Pancreas (tissue), 10 donors: Measurements from ENCODE around the gene CACNA1C. TPM values are rescaled to one million over a fixed set of nuclear protein-coding genes. Genes with fewer than 3 reads are reported as not detected.

Experiments
- ATAC-seq, 4 donors: fragments of 200-7000 bp; cut with Tn5 transposase; one replicate each; pipeline versions ENCODE4 v1.8.0 to v1.9.1; 2020; ENCODE audit warnings: mild to moderate bottlenecking in 4 of 4, moderate library complexity in 4 of 4
- DNase-seq, 6 donors: peaks; one replicate each; pipeline ENCODE4 v3.0.0-alpha.2; 2020
- FAIRE-seq: peaks from 2 replicates; lab custom pipeline; 2012; peaks lifted over from hg19 to GRCh38; lab: Jason Lieb, UNC
- H3K27ac ChIP-seq, 4 donors: fragments of 200-600 bp; sonication (generic); 1 replicate in 3 of 4; 2 replicates in 1 of 4; pipeline versions ENCODE4 v1.5.0 to v1.8.0; 2020
- H3K27me3 ChIP-seq, 4 donors: fragments of 200-600 bp; one replicate each; pipeline ENCODE4 v1.8.0; 2021
- H3K36me3 ChIP-seq, 3 donors: fragments of 200-600 bp; sonication (generic) in 1 of 3; one replicate each; pipeline versions ENCODE4 v1.5.0 to v1.8.0; 2020 to 2021
- H3K4me1 ChIP-seq, 3 donors: fragments of 200-600 bp; one replicate each; pipeline ENCODE4 v1.8.0; 2021
- H3K4me3 ChIP-seq, 4 donors: fragments of 200-600 bp; sonication (generic) in 2 of 4; one replicate each; pipeline versions ENCODE4 v1.5.0 to v1.8.0; 2020 to 2021
- H3K9me3 ChIP-seq, 4 donors: fragments of 200-600 bp; one replicate each; pipeline ENCODE4 v1.8.0; 2021
- WGBS, 2 donors: extraction: QIAGEN DNeasy Blood & Tissue Kit; methylation state at CpG; one replicate each; pipeline ENCODE4 v1.1.7; 2013; 5-methylcytosine and 5-hydroxymethylcytosine counted together
- intact Hi-C, 3 donors: fragments of 100-400 bp; cut with DNase I; formaldehyde crosslinking; loops; one replicate each; pipeline versions ENCODE4 v1.11.1 to v1.14.2; 2022
- polyA plus RNA-seq, 2 donors: library from polyadenylated mRNA; stranded (reverse); fragments of 200-250 nt; gene quantifications; one replicate each; pipeline ENCODE4 v1.2.3, GENCODE V29; 2013
- total RNA-seq, 6 donors: library from RNA; stranded (reverse); fragmentation: NEBNext Ultra II Directional in 4 of 6; extraction: Animal tissue kit (Norgen Biotek cat#: 25700) in 4 of 6; gene quantifications; one replicate each; pipeline versions ENCODE4 v1.2.1 to v1.2.4, GENCODE V29; 2021 to 2023
- TF ChIP-seq, protein P1 (sequence below), 4 donors: fragments of 200-600 bp; sonication (generic) in 3 of 4; IDR thresholded peaks; one replicate each; pipeline versions ENCODE4 v1.5.0 to v1.8.0; 2021; ENCODE audit warnings: antibody characterized with exemption in 4 of 4
- donor health status: healthy with polysubstance abuse.
- donor health status: DM: no; HTN: no; CAD: no; lungs with moderate emphysema.
- donor health status: DM: no; HTN: no; CAD: no.
- donor health status: control.
- donor health status: control.
- donor health status: Bipolar disorder and iron deficiency.
- donor health status: DM: yes; HTN: yes; CAD: no.
- donor health status: DM: no; HTN: no; CAD: no.
- donor health status: DM: no; HTN: no; CAD: no.
- donor health status: DM: yes; HTN: yes; CAD: no.

Gene CACNA1C
- total and polyA plus RNA-seq, 8 donors = 1.2 to 3.8 (median 2.3) TPM

GRCh38 chr12:2214411-2214810 lies 161.6 kb downstream of the CACNA1C start:
- H3K36me3 ChIP-seq = no peaks in the 10 kb centered on the region
- TF ChIP-seq, protein P1, sequence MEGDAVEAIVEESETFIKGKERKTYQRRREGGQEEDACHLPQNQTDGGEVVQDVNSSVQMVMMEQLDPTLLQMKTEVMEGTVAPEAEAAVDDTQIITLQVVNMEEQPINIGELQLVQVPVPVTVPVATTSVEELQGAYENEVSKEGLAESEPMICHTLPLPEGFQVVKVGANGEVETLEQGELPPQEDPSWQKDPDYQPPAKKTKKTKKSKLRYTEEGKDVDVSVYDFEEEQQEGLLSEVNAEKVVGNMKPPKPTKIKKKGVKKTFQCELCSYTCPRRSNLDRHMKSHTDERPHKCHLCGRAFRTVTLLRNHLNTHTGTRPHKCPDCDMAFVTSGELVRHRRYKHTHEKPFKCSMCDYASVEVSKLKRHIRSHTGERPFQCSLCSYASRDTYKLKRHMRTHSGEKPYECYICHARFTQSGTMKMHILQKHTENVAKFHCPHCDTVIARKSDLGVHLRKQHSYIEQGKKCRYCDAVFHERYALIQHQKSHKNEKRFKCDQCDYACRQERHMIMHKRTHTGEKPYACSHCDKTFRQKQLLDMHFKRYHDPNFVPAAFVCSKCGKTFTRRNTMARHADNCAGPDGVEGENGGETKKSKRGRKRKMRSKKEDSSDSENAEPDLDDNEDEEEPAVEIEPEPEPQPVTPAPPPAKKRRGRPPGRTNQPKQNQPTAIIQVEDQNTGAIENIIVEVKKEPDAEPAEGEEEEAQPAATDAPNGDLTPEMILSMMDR (IDR thresholded peaks at IDR 0.05) = no peak
- intact Hi-C loops = no loop called here
- FAIRE-seq (no peak), DNase-seq (no peak), ATAC-seq (no peak)
- H3K27me3 ChIP-seq = no peaks in the 10 kb centered on the region
- 50 to 55% methylated on average over 8 of the region's 8 CpGs for WGBS, 2 donors
- no peak overlapping the region for H3K4me3 ChIP-seq
- H3K4me1 ChIP-seq = no peaks in the 10 kb centered on the region
- H3K27ac ChIP-seq = no peak overlapping the region
- no peaks in the 10 kb centered on the region for H3K9me3 ChIP-seq

DNA sequence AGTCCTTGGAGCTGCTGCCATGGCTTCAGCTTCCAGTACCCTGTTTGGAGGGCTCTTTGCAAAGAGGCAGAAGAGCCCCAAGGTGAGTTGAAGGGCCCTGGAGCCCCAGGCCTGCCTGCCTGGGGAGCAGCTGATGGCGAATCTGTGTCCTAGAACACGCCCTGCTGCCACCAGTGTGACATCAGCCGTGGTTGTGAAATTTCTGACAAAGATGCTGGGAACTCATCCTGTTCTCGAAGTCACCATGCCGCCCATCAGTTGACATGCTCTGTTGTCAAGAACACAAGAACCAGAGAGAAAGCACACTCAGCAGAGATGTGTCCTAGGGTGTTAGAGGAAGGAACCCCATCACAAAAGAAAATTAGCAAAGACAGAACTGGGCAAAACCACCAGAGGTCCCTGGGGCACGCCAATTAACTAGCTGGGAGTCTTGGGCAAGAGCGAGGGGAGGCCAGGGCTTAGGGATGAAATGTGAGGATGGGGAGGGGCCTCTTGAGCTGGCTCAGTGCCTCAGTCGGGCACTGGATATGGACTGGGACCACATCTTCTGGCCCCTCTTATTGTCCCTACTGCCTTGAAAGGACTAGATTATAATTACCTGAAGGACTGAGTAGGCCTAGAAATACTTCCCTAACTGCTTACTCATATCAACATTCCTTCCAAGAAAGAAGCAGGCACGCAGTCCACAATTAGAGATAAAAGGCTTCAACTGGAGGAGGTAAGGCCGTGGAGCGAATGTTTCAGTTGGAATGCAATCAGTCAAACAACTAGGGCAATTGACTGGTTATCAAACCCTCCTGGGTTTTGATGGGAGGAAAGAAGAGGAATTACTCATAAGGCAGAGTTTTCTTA lies 163.1 kb downstream of the CACNA1C start:
- Histone ChIP-seq H3K4me3 (no peak overlapping the region), H3K9me3 (no peaks in the 10 kb centered on the region), H3K36me3 (no peaks in the 10 kb centered on the region), H3K27ac (no peak overlapping the region), H3K4me1 (no peaks in the 10 kb centered on the region), H3K27me3 (no peaks in the 10 kb centered on the region)
- DNase-seq = no peak
- TF ChIP-seq, protein P1 (IDR thresholded peaks at IDR 0.05) = no peak
- intact Hi-C loops = no loop called here
- 90 to 94% methylated on average over 11 of the region's 11 CpGs for WGBS, 2 donors
- no peak for ATAC-seq
- FAIRE-seq = no peak

DNA sequence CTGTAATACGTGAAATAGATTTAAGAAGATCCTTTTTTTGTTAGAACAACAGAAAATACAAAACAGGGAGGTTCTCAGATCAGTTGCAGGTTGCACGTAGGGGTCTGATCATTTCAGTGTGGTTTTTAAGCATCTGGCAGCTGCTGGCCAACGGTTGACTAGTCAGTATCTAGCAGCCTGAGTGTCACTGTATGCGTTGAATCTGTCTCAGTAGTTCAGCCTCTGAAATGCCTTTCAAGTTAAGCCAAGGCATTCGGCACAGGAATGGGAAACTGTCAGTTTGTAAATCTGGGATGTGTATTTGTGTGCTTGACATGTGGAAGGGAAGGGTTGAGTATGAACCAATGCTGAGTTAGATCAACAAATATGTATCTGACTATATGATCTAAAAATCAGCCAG lies 165.9 kb downstream of the CACNA1C start:
- Histone ChIP-seq H3K27me3 (no peaks in the 10 kb centered on the region), H3K9me3 (no peaks in the 10 kb centered on the region), H3K27ac (no peak overlapping the region), H3K4me1 (no peaks in the 10 kb centered on the region), H3K36me3 (no peaks in the 10 kb centered on the region), H3K4me3 (no peak overlapping the region)
- WGBS, 2 donors = 54 to 68% methylated on average over 5 of the region's 5 CpGs
- DNase-seq (no peak), FAIRE-seq (no peak), ATAC-seq (no peak)
- intact Hi-C loops = no loop called here
- TF ChIP-seq, protein P1 (IDR thresholded peaks at IDR 0.05) = no peak

GRCh38 chr12:2221030-2221621 lies 168.3 kb downstream of the CACNA1C start:
- Histone ChIP-seq H3K9me3 (no peaks in the 10 kb centered on the region), H3K27me3 (no peaks in the 10 kb centered on the region), H3K27ac (no peak overlapping the region), H3K36me3 (no peaks in the 10 kb centered on the region), H3K4me1 (no peaks in the 10 kb centered on the region), H3K4me3 (no peak overlapping the region)
- no peak for FAIRE-seq
- ATAC-seq = no peak
- DNase-seq = no peak
- WGBS, 2 donors = 74 to 86% methylated on average over 4 of the region's 4 CpGs
- TF ChIP-seq, protein P1 (IDR thresholded peaks at IDR 0.05) = no peak
- intact Hi-C loops = no loop called here

- ATAC-seq (no peak), FAIRE-seq (no peak), DNase-seq (no peak)
- TF ChIP-seq, protein P1 (IDR thresholded peaks at IDR 0.05) = no peak
- Histone ChIP-seq H3K9me3 (no peaks in the 10 kb centered on the region), H3K36me3 (no peaks in the 10 kb centered on the region), H3K27ac (no peak overlapping the region), H3K27me3 (no peaks in the 10 kb centered on the region), H3K4me1 (no peaks in the 10 kb centered on the region), H3K4me3 (no peak overlapping the region)
- 71 to 80% methylated on average over 2 of the region's 2 CpGs for WGBS, 2 donors
- intact Hi-C loops = no loop called here
Observed at GRCh38 chr12:2222691-2223090, 169.9 kb downstream of the CACNA1C start.
